ENCODE results near the gene G6PC3. TPM values are rescaled to one million over a fixed set of nuclear protein-coding genes. Genes with fewer than 3 reads are reported as not detected.

The G6PC3 gene
- total and polyA plus RNA-seq, 5 donors = 31.9 to 71.4 (median 40.5) TPM

GRCh38 chr17:44084921-44085320 is 14.4 kb downstream of the G6PC3 start:
- Histone ChIP-seq H3K4me1 (ENCODE audit: control insufficient read depth, insufficient read depth, low read length) (no peaks in the 10 kb centered on the region), H3K27me3 (ENCODE audit: control insufficient read depth, insufficient read depth) (no peaks in the 10 kb centered on the region), H3K9me3 (ENCODE audit: control insufficient read depth, low read length) (no peaks in the 10 kb centered on the region), H3K27ac (ENCODE audit: low read length) (no peak overlapping the region), H3K4me3 (ENCODE audit: low read length) (no peak overlapping the region)
- intact Hi-C loops (cut with DNase I) = no loop called here
- ATAC-seq (no peak), DNase-seq (peak in 1 of 3 donors; percentile 9)
- WGBS = 88% methylated on average over 7 of the region's 7 CpGs

GRCh38 chr17:44085908-44086307 is 15.4 kb downstream of the G6PC3 start:
- intact Hi-C loops (cut with DNase I) = no loop called here
- ATAC-seq = no peak
- peak in 1 of 3 donors; percentile 20 for DNase-seq
- 68% methylated on average over 5 of the region's 5 CpGs for WGBS
- Histone ChIP-seq H3K4me1 (ENCODE audit: control insufficient read depth, insufficient read depth, low read length) (no peaks in the 10 kb centered on the region), H3K27me3 (ENCODE audit: control insufficient read depth, insufficient read depth) (no peaks in the 10 kb centered on the region), H3K4me3 (ENCODE audit: low read length) (no peak overlapping the region), H3K9me3 (ENCODE audit: control insufficient read depth, low read length) (no peaks in the 10 kb centered on the region), H3K27ac (ENCODE audit: low read length) (no peak overlapping the region)

GRCh38 chr17:44086364-44087311 is 16.1 kb downstream of the G6PC3 start:
- no peak overlapping the region for H3K27ac ChIP-seq (ENCODE audit: low read length)
- DNase-seq (no peak), ATAC-seq (peak in 1 of 2 donors; percentile 38)
- no peaks in the 10 kb centered on the region for H3K9me3 ChIP-seq (ENCODE audit: control insufficient read depth, low read length)
- WGBS = 51% methylated on average over 23 of the region's 23 CpGs
- no peaks in the 10 kb centered on the region for H3K4me1 ChIP-seq (ENCODE audit: control insufficient read depth, insufficient read depth, low read length)
- intact Hi-C loops (cut with DNase I) = no loop called here
- no peak overlapping the region for H3K4me3 ChIP-seq (ENCODE audit: low read length)
- H3K27me3 ChIP-seq (ENCODE audit: control insufficient read depth, insufficient read depth) = no peaks in the 10 kb centered on the region

- DNase-seq (peak in 1 of 3 donors; percentile 21), ATAC-seq (no peak)
- Histone ChIP-seq H3K27ac (ENCODE audit: low read length) (no peak overlapping the region), H3K9me3 (ENCODE audit: control insufficient read depth, low read length) (no peaks in the 10 kb centered on the region), H3K27me3 (ENCODE audit: control insufficient read depth, insufficient read depth) (no peaks in the 10 kb centered on the region), H3K4me1 (ENCODE audit: control insufficient read depth, insufficient read depth, low read length) (no peaks in the 10 kb centered on the region), H3K4me3 (ENCODE audit: low read length) (no peak overlapping the region)
- WGBS = 57% methylated on average over 7 of the region's 8 CpGs
- intact Hi-C loops (cut with DNase I) = no loop called here
Observed at GRCh38 chr17:44087319-44087718, 16.8 kb downstream of the G6PC3 start.

- intact Hi-C loops (cut with DNase I) = no loop called here
- Histone ChIP-seq H3K27me3 (ENCODE audit: control insufficient read depth, insufficient read depth) (no peaks in the 10 kb centered on the region), H3K9me3 (ENCODE audit: control insufficient read depth, low read length) (no peaks in the 10 kb centered on the region), H3K4me3 (ENCODE audit: low read length) (no peak overlapping the region), H3K4me1 (ENCODE audit: control insufficient read depth, insufficient read depth, low read length) (no peaks in the 10 kb centered on the region), H3K27ac (ENCODE audit: low read length) (no peak overlapping the region)
- 93% methylated on average over 16 of the region's 16 CpGs for WGBS
- ATAC-seq (no peak), DNase-seq (peak in 1 of 3 donors; percentile 23)
Observed at GRCh38 chr17:44088254-44088653, 17.7 kb downstream of the G6PC3 start.

GRCh38 chr17:44091200-44091997 is 20.9 kb downstream of the G6PC3 start:
- WGBS = 86% methylated on average over 14 of the region's 14 CpGs

GRCh38 chr17:44092051-44092450 is 21.5 kb downstream of the G6PC3 start:
- 94% methylated on average over 11 of the region's 11 CpGs for WGBS
- H3K9me3 ChIP-seq (ENCODE audit: control insufficient read depth, low read length) = no peaks in the 10 kb centered on the region
- peaks cover 11% of the 10 kb centered on the region for H3K4me1 ChIP-seq (ENCODE audit: control insufficient read depth, insufficient read depth, low read length)
- no peaks in the 10 kb centered on the region for H3K27me3 ChIP-seq (ENCODE audit: control insufficient read depth, insufficient read depth)
- no peak for ATAC-seq
- no peak for DNase-seq
- H3K27ac ChIP-seq (ENCODE audit: low read length) = no peak overlapping the region
- intact Hi-C loops (cut with DNase I) = no loop called here
- H3K4me3 ChIP-seq (ENCODE audit: low read length) = no peak overlapping the region

More at GRCh38 chr17:44091200-44091997, 20.9 kb downstream of the G6PC3 start:
- Histone ChIP-seq H3K4me1 (ENCODE audit: control insufficient read depth, insufficient read depth, low read length) (peaks cover 9% of the 10 kb centered on the region), H3K27ac (ENCODE audit: low read length) (no peak overlapping the region), H3K27me3 (ENCODE audit: control insufficient read depth, insufficient read depth) (no peaks in the 10 kb centered on the region), H3K4me3 (ENCODE audit: low read length) (no peak overlapping the region), H3K9me3 (ENCODE audit: control insufficient read depth, low read length) (no peaks in the 10 kb centered on the region)
- intact Hi-C loops (cut with DNase I) = no loop called here
- no peak for ATAC-seq
- no peak for DNase-seq

- intact Hi-C loops (cut with DNase I) = no loop called here
Observed at GRCh38 chr17:44093231-44093900, 22.8 kb downstream of the G6PC3 start.

GRCh38 chr17:44094701-44095387 is 24.3 kb downstream of the G6PC3 start:
- Histone ChIP-seq H3K27ac (ENCODE audit: low read length) (peak overlapping the region; percentile 86), H3K9me3 (ENCODE audit: control insufficient read depth, low read length) (no peaks in the 10 kb centered on the region), H3K27me3 (ENCODE audit: control insufficient read depth, insufficient read depth) (no peaks in the 10 kb centered on the region), H3K4me1 (ENCODE audit: control insufficient read depth, insufficient read depth, low read length) (peaks cover 19% of the 10 kb centered on the region), H3K4me3 (ENCODE audit: low read length) (no peak overlapping the region)
- no peak for DNase-seq
- intact Hi-C loops (cut with DNase I) = no loop called here
- WGBS = 76% methylated on average over 8 of the region's 8 CpGs
- no peak for ATAC-seq

More at GRCh38 chr17:44093231-44093900, 22.8 kb downstream of the G6PC3 start:
- no peak overlapping the region for H3K27ac ChIP-seq (ENCODE audit: low read length)
- H3K27me3 ChIP-seq (ENCODE audit: control insufficient read depth, insufficient read depth) = no peaks in the 10 kb centered on the region
- no peak for ATAC-seq
- DNase-seq = no peak
- H3K9me3 ChIP-seq (ENCODE audit: control insufficient read depth, low read length) = no peaks in the 10 kb centered on the region
- 86% methylated on average over 21 of the region's 21 CpGs for WGBS
- H3K4me1 ChIP-seq (ENCODE audit: control insufficient read depth, insufficient read depth, low read length) = peaks cover 19% of the 10 kb centered on the region
- no peak overlapping the region for H3K4me3 ChIP-seq (ENCODE audit: low read length)

GRCh38 chr17:44095388-44095646 is 24.8 kb downstream of the G6PC3 start:
- 1% methylated on average over 2 of the region's 2 CpGs for WGBS
- intact Hi-C loops (cut with DNase I) = no loop called here
- Histone ChIP-seq H3K4me1 (ENCODE audit: control insufficient read depth, insufficient read depth, low read length) (peaks cover 19% of the 10 kb centered on the region), H3K27me3 (ENCODE audit: control insufficient read depth, insufficient read depth) (no peaks in the 10 kb centered on the region), H3K27ac (ENCODE audit: low read length) (peak overlapping the region; percentile 86), H3K4me3 (ENCODE audit: low read length) (peak overlapping the region; percentile 3), H3K9me3 (ENCODE audit: control insufficient read depth, low read length) (no peaks in the 10 kb centered on the region)
- ATAC-seq (peak in 1 of 2 donors; percentile 14), DNase-seq (no peak)
